Measurements from ENCODE around the gene ADIPOR1. TPM values are rescaled to one million over a fixed set of nuclear protein-coding genes. Genes with fewer than 3 reads are reported as not detected.

The ADIPOR1 gene
- total RNA-seq, 1 donor from 2014 or later: 48.4 TPM

DNA sequence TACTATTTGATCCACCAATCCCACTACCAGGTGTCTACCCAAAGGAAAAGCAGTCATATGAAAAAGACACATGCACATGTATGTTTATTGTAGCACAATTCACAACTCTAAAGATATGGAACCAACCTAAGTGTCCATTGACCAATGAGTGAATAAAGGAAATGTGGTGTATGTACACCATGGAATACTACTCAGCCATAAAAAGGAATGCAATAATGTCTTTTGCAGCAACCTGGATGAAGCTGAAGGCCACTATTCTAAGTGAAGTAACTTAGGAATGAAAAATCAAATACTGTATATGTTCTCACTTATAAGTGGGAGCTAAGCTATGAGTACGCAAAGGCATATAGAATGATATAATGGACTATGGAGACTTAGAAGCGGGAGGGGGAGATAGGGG, 12.6 kb downstream of the ADIPOR1 start:
- Mint-ChIP-seq H3K36me3 (ENCODE audit: unreplicated experiment) (no peaks in the 10 kb centered on the region), H3K27ac (ENCODE audit: unreplicated experiment) (no peak overlapping the region), H3K9me3 (ENCODE audit: unreplicated experiment) (no peaks in the 10 kb centered on the region), H3K4me1 (ENCODE audit: low read depth, unreplicated experiment) (no peaks in the 10 kb centered on the region), H3K27me3 (ENCODE audit: unreplicated experiment) (no peaks in the 10 kb centered on the region), H3K4me3 (ENCODE audit: unreplicated experiment) (no peak overlapping the region)
- no peak for DNase-seq
- TF ChIP-seq, protein P1, sequence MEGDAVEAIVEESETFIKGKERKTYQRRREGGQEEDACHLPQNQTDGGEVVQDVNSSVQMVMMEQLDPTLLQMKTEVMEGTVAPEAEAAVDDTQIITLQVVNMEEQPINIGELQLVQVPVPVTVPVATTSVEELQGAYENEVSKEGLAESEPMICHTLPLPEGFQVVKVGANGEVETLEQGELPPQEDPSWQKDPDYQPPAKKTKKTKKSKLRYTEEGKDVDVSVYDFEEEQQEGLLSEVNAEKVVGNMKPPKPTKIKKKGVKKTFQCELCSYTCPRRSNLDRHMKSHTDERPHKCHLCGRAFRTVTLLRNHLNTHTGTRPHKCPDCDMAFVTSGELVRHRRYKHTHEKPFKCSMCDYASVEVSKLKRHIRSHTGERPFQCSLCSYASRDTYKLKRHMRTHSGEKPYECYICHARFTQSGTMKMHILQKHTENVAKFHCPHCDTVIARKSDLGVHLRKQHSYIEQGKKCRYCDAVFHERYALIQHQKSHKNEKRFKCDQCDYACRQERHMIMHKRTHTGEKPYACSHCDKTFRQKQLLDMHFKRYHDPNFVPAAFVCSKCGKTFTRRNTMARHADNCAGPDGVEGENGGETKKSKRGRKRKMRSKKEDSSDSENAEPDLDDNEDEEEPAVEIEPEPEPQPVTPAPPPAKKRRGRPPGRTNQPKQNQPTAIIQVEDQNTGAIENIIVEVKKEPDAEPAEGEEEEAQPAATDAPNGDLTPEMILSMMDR (IDR thresholded peaks at IDR 0.05; ENCODE audit: partially characterized antibody, unreplicated experiment): no peak

DNA sequence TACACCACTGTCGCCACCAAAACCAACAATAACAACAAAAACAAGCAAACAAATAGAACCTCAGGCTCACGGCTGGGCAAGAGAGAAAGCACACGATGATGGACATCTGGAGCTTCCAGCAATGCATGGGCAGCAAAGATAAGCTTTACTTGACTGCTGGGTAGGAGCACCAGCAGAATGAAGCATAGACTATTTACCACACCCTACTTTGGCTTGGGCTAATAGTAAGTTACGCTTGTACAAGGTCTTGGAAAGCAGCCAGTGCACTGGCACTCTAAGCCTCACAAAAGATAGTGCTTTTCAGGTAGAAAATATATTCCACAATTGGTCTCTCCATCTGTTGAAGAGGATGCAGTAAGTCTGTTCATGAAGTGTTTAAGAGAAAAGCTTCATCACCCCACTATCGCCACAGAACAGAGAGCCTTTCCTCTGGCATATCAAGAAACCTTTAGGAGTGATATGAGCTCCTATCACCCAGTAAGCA, 13.6 kb downstream of the ADIPOR1 start:
- TF ChIP-seq, protein P1 (IDR thresholded peaks at IDR 0.05; ENCODE audit: partially characterized antibody, unreplicated experiment): no peak
- Mint-ChIP-seq H3K27me3 (ENCODE audit: unreplicated experiment) (no peaks in the 10 kb centered on the region), H3K4me3 (ENCODE audit: unreplicated experiment) (no peak overlapping the region), H3K36me3 (ENCODE audit: unreplicated experiment) (no peaks in the 10 kb centered on the region), H3K27ac (ENCODE audit: unreplicated experiment) (no peak overlapping the region), H3K9me3 (ENCODE audit: unreplicated experiment) (no peaks in the 10 kb centered on the region), H3K4me1 (ENCODE audit: low read depth, unreplicated experiment) (no peaks in the 10 kb centered on the region)
- no peak for DNase-seq

DNA sequence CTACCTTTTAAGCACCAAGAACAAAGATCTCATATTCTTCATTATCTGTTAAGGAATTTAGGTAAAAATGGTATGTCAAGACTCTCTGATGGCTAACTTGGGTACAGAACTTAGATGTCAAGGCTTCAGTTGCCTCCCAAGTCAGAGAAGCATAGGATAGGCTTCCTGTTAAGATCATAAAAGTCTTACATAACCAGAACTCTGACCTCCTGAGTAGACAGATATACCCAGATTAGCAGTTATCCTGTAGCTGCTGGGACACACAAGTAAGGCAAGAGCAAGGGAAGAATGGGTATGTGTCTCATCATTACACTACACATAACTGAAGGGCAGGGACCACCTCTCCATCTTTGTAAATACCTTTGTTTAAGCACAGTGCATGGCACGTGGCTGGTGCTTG, 15.7 kb downstream of the ADIPOR1 start:
- no peak for DNase-seq
- H3K27ac Mint-ChIP-seq (ENCODE audit: unreplicated experiment): no peak overlapping the region
- no peaks in the 10 kb centered on the region for H3K4me1 Mint-ChIP-seq (ENCODE audit: low read depth, unreplicated experiment)
- H3K36me3 Mint-ChIP-seq (ENCODE audit: unreplicated experiment): no peaks in the 10 kb centered on the region
- no peaks in the 10 kb centered on the region for H3K9me3 Mint-ChIP-seq (ENCODE audit: unreplicated experiment)
- no peak overlapping the region for H3K4me3 Mint-ChIP-seq (ENCODE audit: unreplicated experiment)
- TF ChIP-seq, protein P1 (IDR thresholded peaks at IDR 0.05; ENCODE audit: partially characterized antibody, unreplicated experiment): no peak
- H3K27me3 Mint-ChIP-seq (ENCODE audit: unreplicated experiment): no peaks in the 10 kb centered on the region

DNA sequence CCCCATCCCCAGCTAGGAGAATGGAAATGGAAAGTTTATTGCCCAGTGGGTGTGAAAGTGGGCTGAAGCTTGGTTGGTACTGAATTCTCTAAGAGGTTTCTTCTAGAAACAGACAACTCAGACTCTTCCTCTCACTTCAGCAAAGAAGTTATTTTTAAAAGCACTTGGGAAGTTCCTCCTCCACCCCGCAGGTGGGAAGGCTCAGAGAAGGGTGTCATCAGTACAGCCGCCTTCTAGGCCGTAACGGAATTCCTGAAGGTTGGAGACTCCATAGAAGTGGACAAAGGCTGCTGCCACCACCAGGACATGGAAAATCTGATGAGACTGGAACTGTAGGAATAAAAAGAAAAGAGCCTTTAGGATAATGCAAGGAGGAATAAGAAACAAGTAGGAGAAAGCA, 16.7 kb downstream of the ADIPOR1 start:
- no peak for DNase-seq
- no peaks in the 10 kb centered on the region for H3K27me3 Mint-ChIP-seq (ENCODE audit: unreplicated experiment)
- H3K27ac Mint-ChIP-seq (ENCODE audit: unreplicated experiment): no peak overlapping the region
- TF ChIP-seq, protein P1 (IDR thresholded peaks at IDR 0.05; ENCODE audit: partially characterized antibody, unreplicated experiment): no peak
- H3K9me3 Mint-ChIP-seq (ENCODE audit: unreplicated experiment): no peaks in the 10 kb centered on the region
- no peaks in the 10 kb centered on the region for H3K4me1 Mint-ChIP-seq (ENCODE audit: low read depth, unreplicated experiment)
- H3K36me3 Mint-ChIP-seq (ENCODE audit: unreplicated experiment): no peaks in the 10 kb centered on the region
- H3K4me3 Mint-ChIP-seq (ENCODE audit: unreplicated experiment): no peak overlapping the region

DNA sequence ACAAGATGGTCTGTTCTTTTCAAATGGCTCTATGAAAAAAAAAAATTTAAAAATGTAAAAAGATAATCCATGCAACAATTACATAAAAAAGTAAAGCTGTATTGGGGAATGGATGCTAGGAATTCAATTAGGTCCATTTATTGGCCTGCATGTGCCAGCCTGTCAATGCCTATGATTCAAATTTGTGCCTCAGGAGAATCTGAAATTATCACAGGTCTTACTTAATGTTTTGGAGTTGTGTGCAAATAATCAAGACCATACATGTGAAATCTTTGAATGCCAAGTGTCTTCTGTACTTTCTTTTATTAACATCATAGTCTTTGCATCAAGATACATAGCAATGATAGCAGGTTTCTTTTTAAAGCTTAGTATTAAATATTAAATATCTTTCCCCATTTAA, 17.6 kb downstream of the ADIPOR1 start:
- no peak for DNase-seq
- Mint-ChIP-seq H3K27me3 (ENCODE audit: unreplicated experiment) (no peaks in the 10 kb centered on the region), H3K9me3 (ENCODE audit: unreplicated experiment) (no peaks in the 10 kb centered on the region), H3K4me1 (ENCODE audit: low read depth, unreplicated experiment) (no peaks in the 10 kb centered on the region), H3K4me3 (ENCODE audit: unreplicated experiment) (no peak overlapping the region), H3K27ac (ENCODE audit: unreplicated experiment) (no peak overlapping the region), H3K36me3 (ENCODE audit: unreplicated experiment) (no peaks in the 10 kb centered on the region)
- TF ChIP-seq, protein P1 (IDR thresholded peaks at IDR 0.05; ENCODE audit: partially characterized antibody, unreplicated experiment): no peak

Measured in glutamatergic neuron (in vitro differentiated cells).